ENCODE measurements around the gene MTRFR. TPM values are rescaled to one million over a fixed set of nuclear protein-coding genes. Genes with fewer than 3 reads are reported as not detected.
"Not testable (repeated sequence)": the region's sequence is repeated elsewhere in the genome, so short reads cannot be mapped to it uniquely, and the experiment has no call there.

The MTRFR gene
- total RNA-seq, 1 donor from 2014 or later = 14.3 TPM

GRCh38 chr12:123242116-123242904 is 9.1 kb downstream of the MTRFR start:
- no peak overlapping the region for H3K4me3 Mint-ChIP-seq (ENCODE audit: unreplicated experiment)
- no peaks in the 10 kb centered on the region for H3K27me3 Mint-ChIP-seq (ENCODE audit: unreplicated experiment)
- H3K36me3 Mint-ChIP-seq (ENCODE audit: unreplicated experiment) = peaks cover 12% of the 10 kb centered on the region
- TF ChIP-seq CTCF (IDR thresholded peaks at IDR 0.05) = no peak
- H3K9me3 Mint-ChIP-seq (ENCODE audit: unreplicated experiment) = no peaks in the 10 kb centered on the region
- H3K4me1 Mint-ChIP-seq (ENCODE audit: unreplicated experiment) = peaks cover 22% of the 10 kb centered on the region
- peak overlapping the region; percentile 91 for H3K27ac Mint-ChIP-seq (ENCODE audit: unreplicated experiment)
- DNase-seq (ENCODE audit: extremely low spot score, unreplicated experiment) = no peak

GRCh38 chr12:123243671-123244262 is 10.5 kb downstream of the MTRFR start:
- H3K27ac Mint-ChIP-seq (ENCODE audit: unreplicated experiment) = no peak overlapping the region
- no peaks in the 10 kb centered on the region for H3K27me3 Mint-ChIP-seq (ENCODE audit: unreplicated experiment)
- DNase-seq (ENCODE audit: extremely low spot score, unreplicated experiment) = no peak
- peaks cover 21% of the 10 kb centered on the region for H3K36me3 Mint-ChIP-seq (ENCODE audit: unreplicated experiment)
- TF ChIP-seq CTCF (IDR thresholded peaks at IDR 0.05) = no peak
- H3K9me3 Mint-ChIP-seq (ENCODE audit: unreplicated experiment) = no peaks in the 10 kb centered on the region
- H3K4me3 Mint-ChIP-seq (ENCODE audit: unreplicated experiment) = no peak overlapping the region
- H3K4me1 Mint-ChIP-seq (ENCODE audit: unreplicated experiment) = peaks cover 19% of the 10 kb centered on the region

- Mint-ChIP-seq H3K4me3 (ENCODE audit: unreplicated experiment) (no peak overlapping the region), H3K27ac (ENCODE audit: unreplicated experiment) (no peak overlapping the region), H3K36me3 (ENCODE audit: unreplicated experiment) (peaks cover 25% of the 10 kb centered on the region), H3K4me1 (ENCODE audit: unreplicated experiment) (peaks cover 25% of the 10 kb centered on the region), H3K9me3 (ENCODE audit: unreplicated experiment) (no peaks in the 10 kb centered on the region), H3K27me3 (ENCODE audit: unreplicated experiment) (no peaks in the 10 kb centered on the region)
- DNase-seq (ENCODE audit: extremely low spot score, unreplicated experiment) = no peak
- TF ChIP-seq CTCF (IDR thresholded peaks at IDR 0.05) = no peak
These were observed 12.4 kb downstream of the MTRFR start for GRCh38 chr12:123245678-123246077.

- DNase-seq (ENCODE audit: extremely low spot score, unreplicated experiment); H3K27me3 Mint-ChIP-seq (ENCODE audit: unreplicated experiment); H3K9me3 Mint-ChIP-seq (ENCODE audit: unreplicated experiment); H3K27ac Mint-ChIP-seq (ENCODE audit: unreplicated experiment); H3K4me3 Mint-ChIP-seq (ENCODE audit: unreplicated experiment): not testable (repeated sequence)
- H3K36me3 Mint-ChIP-seq (ENCODE audit: unreplicated experiment) = peaks cover 25% of the 10 kb centered on the region
- peaks cover 20% of the 10 kb centered on the region for H3K4me1 Mint-ChIP-seq (ENCODE audit: unreplicated experiment)
These were observed 14.9 kb downstream of the MTRFR start for GRCh38 chr12:123248129-123248528.

- not testable (repeated sequence) for H3K4me3 Mint-ChIP-seq (ENCODE audit: unreplicated experiment); DNase-seq (ENCODE audit: extremely low spot score, unreplicated experiment); H3K27me3 Mint-ChIP-seq (ENCODE audit: unreplicated experiment); H3K27ac Mint-ChIP-seq (ENCODE audit: unreplicated experiment); H3K9me3 Mint-ChIP-seq (ENCODE audit: unreplicated experiment)
- Mint-ChIP-seq H3K4me1 (ENCODE audit: unreplicated experiment) (peaks cover 20% of the 10 kb centered on the region), H3K36me3 (ENCODE audit: unreplicated experiment) (peaks cover 33% of the 10 kb centered on the region)
These were observed 15.9 kb downstream of the MTRFR start for GRCh38 chr12:123248996-123249741.

Data from osteocyte (in vitro differentiated cells).